Right lobe of liver (tissue), 4 donors: Measurements from ENCODE around the gene CGB3.

ENCODE experiments used
- POLR2A ChIP-seq: fragments of 450-650 bp; IDR thresholded peaks from one replicate; pipeline ENCODE4 v1.6.1; 2017; ENCODE audit warnings: antibody characterized with exemption, mild to moderate bottlenecking
- TF ChIP-seq, protein P1 (sequence below), 4 donors: fragments of 200-600 bp in 3 of 4; fragments of 450-650 bp in 1 of 4; IDR thresholded peaks; one replicate each; pipeline versions ENCODE4 v1.5.1 to v1.8.0; 2016 to 2022; ENCODE audit warnings: antibody characterized with exemption in 4 of 4, mild to moderate bottlenecking in 2 of 4
- donor health status: DM: no; HTN: no; CAD: no.
- donor health status: DM: no; HTN: no; CAD: no.
- donor health status: DM: no; HTN: yes; CAD: no.

DNA sequence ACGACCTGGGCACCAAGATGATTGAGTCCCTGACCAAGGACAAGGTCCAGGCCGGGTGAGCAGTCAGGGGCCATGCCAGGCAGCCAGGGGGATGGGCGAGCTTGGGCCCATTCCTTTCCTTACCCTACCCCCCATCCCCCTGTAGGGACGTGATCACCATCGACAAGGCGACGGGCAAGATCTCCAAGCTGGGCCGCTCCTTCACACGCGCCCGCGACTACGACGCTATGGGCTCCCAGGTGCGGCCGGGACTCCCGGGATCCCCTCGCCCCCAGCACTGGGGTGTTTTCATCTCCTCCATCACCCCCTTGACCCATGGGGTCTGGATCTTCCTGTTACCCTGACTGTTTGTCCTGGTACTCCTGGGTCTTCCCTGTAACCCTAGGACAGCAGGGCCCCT, 14.3 kb downstream of the CGB3 start:
- TF ChIP-seq, protein P1, sequence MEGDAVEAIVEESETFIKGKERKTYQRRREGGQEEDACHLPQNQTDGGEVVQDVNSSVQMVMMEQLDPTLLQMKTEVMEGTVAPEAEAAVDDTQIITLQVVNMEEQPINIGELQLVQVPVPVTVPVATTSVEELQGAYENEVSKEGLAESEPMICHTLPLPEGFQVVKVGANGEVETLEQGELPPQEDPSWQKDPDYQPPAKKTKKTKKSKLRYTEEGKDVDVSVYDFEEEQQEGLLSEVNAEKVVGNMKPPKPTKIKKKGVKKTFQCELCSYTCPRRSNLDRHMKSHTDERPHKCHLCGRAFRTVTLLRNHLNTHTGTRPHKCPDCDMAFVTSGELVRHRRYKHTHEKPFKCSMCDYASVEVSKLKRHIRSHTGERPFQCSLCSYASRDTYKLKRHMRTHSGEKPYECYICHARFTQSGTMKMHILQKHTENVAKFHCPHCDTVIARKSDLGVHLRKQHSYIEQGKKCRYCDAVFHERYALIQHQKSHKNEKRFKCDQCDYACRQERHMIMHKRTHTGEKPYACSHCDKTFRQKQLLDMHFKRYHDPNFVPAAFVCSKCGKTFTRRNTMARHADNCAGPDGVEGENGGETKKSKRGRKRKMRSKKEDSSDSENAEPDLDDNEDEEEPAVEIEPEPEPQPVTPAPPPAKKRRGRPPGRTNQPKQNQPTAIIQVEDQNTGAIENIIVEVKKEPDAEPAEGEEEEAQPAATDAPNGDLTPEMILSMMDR (IDR thresholded peaks at IDR 0.05) = no peak
- no peak for TF ChIP-seq POLR2A
